GM19099 (cell line): ENCODE results near the gene RAP2C.

Experiments
- POLR2A ChIP-seq: IDR thresholded peaks from 3 replicates; pipeline ENCODE4 v1.6.1; 2011; ENCODE audit warnings: low read depth; ENCODE audit not compliant: insufficient read length; ENCODE audit errors: extremely low read depth

RAP2C gene

GRCh38 chrX:132219343-132219768 lies at the start of gene RAP2C:
RAP2C (minus strand) TSS chrX:132219447; CDS start chrX:132217268, 2,179 bp downstream.
- TF ChIP-seq POLR2A: peak; percentile 34

DNA sequence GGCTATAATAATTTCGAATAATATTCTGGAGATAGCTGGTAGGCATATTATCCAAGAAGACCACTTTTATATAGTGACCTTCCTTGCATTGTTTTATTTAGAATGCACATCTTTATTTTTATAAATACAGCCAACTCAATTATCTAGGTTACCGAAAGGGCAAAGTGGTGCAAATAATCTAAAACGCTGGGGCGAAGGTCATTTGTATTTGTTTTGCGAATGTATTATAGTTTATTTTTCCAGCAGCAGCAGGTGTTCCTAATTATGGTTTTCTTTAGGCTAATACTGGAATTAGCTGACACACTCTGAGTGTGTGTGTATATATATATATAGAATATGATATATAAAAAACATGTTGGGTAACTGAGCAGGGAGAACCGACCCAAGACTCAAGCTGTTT lies 48.1 kb upstream of the RAP2C start:
- TF ChIP-seq POLR2A: no peak

GRCh38 chrX:132266583-132267355 lies 47.5 kb upstream of the RAP2C start:
- TF ChIP-seq POLR2A: no peak

DNA sequence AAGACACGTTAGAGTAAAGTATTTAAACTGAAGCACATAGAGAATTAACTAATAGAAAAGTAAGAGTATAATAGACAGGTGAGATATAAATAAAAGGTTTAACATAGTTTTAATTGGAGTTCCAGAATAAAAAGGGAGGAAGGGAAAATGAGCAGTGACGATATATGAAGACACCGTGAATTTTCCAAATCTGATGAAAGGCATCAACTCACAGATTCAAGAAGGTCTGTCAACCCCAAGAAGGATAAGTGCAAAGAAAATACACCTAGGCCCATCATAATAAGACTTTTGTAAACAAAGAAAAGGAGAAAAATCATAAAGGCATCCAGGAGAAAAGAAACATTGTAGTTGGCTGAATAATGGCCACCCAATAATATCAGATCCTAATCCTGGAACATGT lies 43.9 kb upstream of the RAP2C start:
- TF ChIP-seq POLR2A: no peak

GRCh38 chrX:132258509-132258908 lies 39.3 kb upstream of the RAP2C start:
- no peak for TF ChIP-seq POLR2A

DNA sequence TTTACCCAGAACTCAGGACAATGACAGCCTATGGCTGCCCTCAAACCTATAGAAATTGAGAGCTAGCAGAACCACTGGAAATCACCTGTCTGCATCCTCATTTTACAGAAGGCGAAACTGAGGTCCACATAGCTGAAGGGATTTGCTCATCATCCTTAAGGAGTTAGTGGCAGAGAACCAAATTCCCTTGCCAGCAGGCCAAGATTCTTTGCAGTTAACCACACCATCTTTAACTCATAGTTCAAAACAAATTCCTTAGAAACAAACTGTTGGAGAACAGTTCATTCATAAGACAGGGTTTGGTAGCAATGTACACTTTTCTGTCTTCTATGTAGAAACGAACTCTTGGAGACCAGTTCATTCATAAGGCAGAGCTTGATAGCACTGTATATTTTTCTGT lies 37.9 kb upstream of the RAP2C start:
- no peak for TF ChIP-seq POLR2A

DNA sequence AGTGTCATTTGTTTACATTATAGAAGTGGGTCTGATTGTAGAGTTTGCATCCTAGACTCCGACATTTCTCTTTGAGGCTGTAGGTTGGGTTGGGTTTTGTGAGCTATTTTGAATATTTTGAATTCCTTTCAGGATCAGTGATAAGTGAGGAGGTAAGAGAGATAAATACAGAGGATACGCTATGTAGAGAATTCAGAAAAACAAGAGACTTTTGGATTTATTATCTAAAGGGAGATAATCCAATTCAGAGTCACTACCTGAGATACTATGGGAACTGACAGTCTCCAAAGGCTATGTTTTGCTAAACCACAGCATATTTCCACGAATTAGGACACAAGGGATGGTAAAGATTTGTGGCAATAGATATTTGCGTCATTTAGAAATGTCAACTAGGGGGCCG lies 16.9 kb upstream of the RAP2C start:
- no peak for TF ChIP-seq POLR2A

GRCh38 chrX:132235488-132235887 lies 16.2 kb upstream of the RAP2C start:
- TF ChIP-seq POLR2A: no peak

- no peak for TF ChIP-seq POLR2A
Observed at GRCh38 chrX:132231587-132231986, 12.3 kb upstream of the RAP2C start.

- no peak for TF ChIP-seq POLR2A
Observed at GRCh38 chrX:132227383-132228112, 8.3 kb upstream of the RAP2C start.

GRCh38 chrX:132226169-132226568 lies 6.9 kb upstream of the RAP2C start:
- TF ChIP-seq POLR2A: no peak

DNA sequence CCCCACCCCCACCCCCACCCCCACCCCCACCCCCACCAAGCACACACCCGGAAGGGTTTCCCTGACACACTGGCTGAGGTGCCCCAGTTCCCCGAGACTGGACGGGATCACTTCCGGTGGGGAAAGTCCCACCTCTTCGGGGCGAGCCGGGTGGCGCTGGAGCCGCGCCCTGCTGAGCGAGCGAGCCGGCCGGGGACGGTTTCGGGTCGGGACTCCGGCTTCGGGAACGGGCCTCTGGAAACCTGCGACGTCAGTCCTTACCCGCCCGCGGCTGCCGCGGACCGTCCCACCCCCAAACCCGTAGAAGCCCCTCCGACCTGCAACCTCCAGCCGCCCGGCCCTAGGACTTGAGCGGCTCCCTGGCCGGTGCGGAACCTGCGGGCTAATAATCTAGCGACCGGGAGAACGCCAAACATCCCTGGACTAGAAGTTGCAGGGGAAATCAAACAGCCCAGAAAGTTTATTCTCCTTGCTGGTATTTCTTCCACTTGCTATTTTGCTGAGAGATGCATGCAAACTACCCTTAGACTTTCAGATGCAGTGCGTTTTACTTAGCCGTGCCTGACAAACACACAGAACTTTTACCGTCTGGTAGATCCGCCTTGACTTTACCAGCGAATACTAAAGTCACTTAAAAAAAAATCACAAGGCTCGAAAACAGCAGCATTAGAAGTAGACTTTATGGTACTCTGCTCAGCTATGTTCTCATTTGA lies 991 bp downstream of the RAP2C start:
- TF ChIP-seq POLR2A: peak; percentile 69

- TF ChIP-seq POLR2A: peak; percentile 60
Observed at GRCh38 chrX:132217203-132218073, 1.8 kb downstream of the RAP2C start.

- no peak for TF ChIP-seq POLR2A
Observed at GRCh38 chrX:132216806-132217202, 2.4 kb downstream of the RAP2C start.

DNA sequence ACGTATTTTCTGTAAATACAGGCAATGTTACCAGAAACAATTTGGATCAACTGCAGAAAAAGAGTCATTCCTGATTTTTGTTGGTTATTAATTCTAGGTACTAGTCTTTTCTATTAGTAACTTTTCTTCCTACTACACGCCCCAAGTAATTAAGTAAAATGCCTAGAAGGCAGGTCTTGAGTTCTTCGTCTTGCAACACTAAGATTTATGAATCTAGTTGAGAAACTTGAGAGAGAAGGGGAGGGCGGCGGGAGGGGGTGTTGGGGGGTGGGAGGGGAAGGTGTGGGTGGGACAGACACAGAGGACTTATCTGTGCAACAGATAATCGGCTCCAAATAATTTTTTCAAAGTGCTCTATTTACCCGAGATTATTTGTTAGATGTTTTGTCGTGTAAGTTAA lies 3.0 kb downstream of the RAP2C start:
- TF ChIP-seq POLR2A: no peak

DNA sequence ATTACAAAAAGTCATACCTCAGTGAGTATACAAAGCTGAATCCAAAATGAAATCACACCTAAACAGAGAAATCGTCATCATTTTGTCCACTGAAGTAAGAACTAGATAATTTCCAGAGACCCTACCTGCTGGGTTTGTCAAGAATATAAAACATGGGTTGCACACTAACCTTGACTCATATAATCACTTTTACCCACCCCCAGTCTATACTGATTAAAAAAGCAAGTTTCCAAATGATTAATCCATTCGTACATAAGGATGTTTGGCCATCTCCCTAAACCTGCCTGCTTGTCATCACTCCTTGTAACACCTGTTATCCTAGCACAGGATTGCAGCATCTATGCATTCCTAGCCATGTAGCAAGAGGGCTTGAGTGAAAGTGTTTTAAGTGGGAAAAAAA lies 4.7 kb downstream of the RAP2C start:
- TF ChIP-seq POLR2A: no peak
